Lung (tissue), 12 donors: ENCODE measurements around the gene PHLPP2. TPM values are rescaled to one million over a fixed set of nuclear protein-coding genes. Genes with fewer than 3 reads are reported as not detected.

Experiments used
- ATAC-seq: fragments of 200-7000 bp; cut with Tn5 transposase; one replicate; pipeline ENCODE4 v1.9.1; 2020; ENCODE audit warnings: moderate number of reproducible peaks; ENCODE audit not compliant: insufficient read depth, low FRiP score
- DNase-seq, 3 donors: peaks; one replicate each; pipeline ENCODE4 v3.0.0-alpha.2; 2013 to 2017
- H3K27ac ChIP-seq, 2 donors: one replicate each; pipeline ENCODE4 v1.5.1; 2013; ENCODE audit warnings: mild to moderate bottlenecking in 2 of 2, moderate library complexity in 2 of 2, control low read depth in 1 of 2, inconsistent platforms in 1 of 2, low read depth in 1 of 2, low read length in 1 of 2
- H3K27me3 ChIP-seq, 3 donors: one replicate each; pipeline ENCODE4 v1.5.1; 2013; ENCODE audit warnings: low read length in 2 of 3; ENCODE audit not compliant: control insufficient read depth in 3 of 3, insufficient read depth in 3 of 3
- H3K36me3 ChIP-seq, 4 donors: one replicate each; pipeline ENCODE4 v1.5.1; 2013; ENCODE audit warnings: low read length in 4 of 4, mild to moderate bottlenecking in 1 of 4, moderate library complexity in 1 of 4; ENCODE audit not compliant: control insufficient read depth in 4 of 4, insufficient read depth in 4 of 4
- H3K4me1 ChIP-seq, 5 donors: one replicate each; pipeline ENCODE4 v1.5.1; 2013; ENCODE audit warnings: low read length in 5 of 5, mild to moderate bottlenecking in 2 of 5, moderate library complexity in 1 of 5; ENCODE audit not compliant: control insufficient read depth in 5 of 5, insufficient read depth in 5 of 5
- H3K4me3 ChIP-seq: one replicate; pipeline ENCODE4 v1.5.1; 2013; ENCODE audit warnings: mild to moderate bottlenecking, control low read depth, moderate library complexity
- H3K9ac ChIP-seq, 2 donors: one replicate each; pipeline ENCODE4 v1.5.1; 2013; ENCODE audit warnings: low read length in 2 of 2, control low read depth in 1 of 2; ENCODE audit not compliant: insufficient read depth in 1 of 2
- H3K9me3 ChIP-seq, 4 donors: one replicate each; pipeline ENCODE4 v1.5.1; 2013; ENCODE audit warnings: low read length in 3 of 4, mild to moderate bottlenecking in 1 of 4, moderate library complexity in 1 of 4; ENCODE audit not compliant: control insufficient read depth in 4 of 4, insufficient read depth in 3 of 4
- WGBS, 2 donors: extraction: QIAGEN DNeasy Blood & Tissue Kit; methylation state at CpG; one replicate each; pipeline ENCODE4 v1.1.7; 2013; 5-methylcytosine and 5-hydroxymethylcytosine counted together
- polyA plus RNA-seq, 2 donors: library from polyadenylated mRNA; stranded (reverse); fragments of 200-250 nt; gene quantifications; one replicate each; pipeline ENCODE4 v1.2.1, GENCODE V29; 2013
- total RNA-seq, 2 donors: library from RNA; depleted of rRNA in 1 of 2; stranded (reverse); fragments of >200 nt in 1 of 2; gene quantifications; one replicate each; pipeline ENCODE4 v1.2.1, GENCODE V29; 2014 to 2021
- TF ChIP-seq, protein P1 (sequence below): IDR thresholded peaks from 2 replicates; pipeline ENCODE4 v1.5.1; 2012; ENCODE audit warnings: mild to moderate bottlenecking; ENCODE audit errors: control extremely low read depth, extremely low read depth
- donor health status: control.
- donor health status: control.
- donor health status: Bipolar disorder and iron deficiency.
- donor health status: healthy.
- donor health status: DM: yes; HTN: yes; CAD: no.

PHLPP2 gene
- total and polyA plus RNA-seq, 4 donors: 1.3 to 6.5 (median 3.6) TPM

GRCh38 chr16:71672803-71673581 is 51.5 kb downstream of the PHLPP2 start:
- no peak for DNase-seq
- Histone ChIP-seq H3K36me3 (peaks cover 11 to 28% (median 24%) of the 10 kb centered on the region in 4 donors), H3K27ac (no peak overlapping the region), H3K27me3 (no peaks in the 10 kb centered on the region), H3K9ac (no peak overlapping the region), H3K4me1 (no peaks in the 10 kb centered on the region), H3K4me3 (no peak overlapping the region), H3K9me3 (no peaks in the 10 kb centered on the region)
- TF ChIP-seq, protein P1, sequence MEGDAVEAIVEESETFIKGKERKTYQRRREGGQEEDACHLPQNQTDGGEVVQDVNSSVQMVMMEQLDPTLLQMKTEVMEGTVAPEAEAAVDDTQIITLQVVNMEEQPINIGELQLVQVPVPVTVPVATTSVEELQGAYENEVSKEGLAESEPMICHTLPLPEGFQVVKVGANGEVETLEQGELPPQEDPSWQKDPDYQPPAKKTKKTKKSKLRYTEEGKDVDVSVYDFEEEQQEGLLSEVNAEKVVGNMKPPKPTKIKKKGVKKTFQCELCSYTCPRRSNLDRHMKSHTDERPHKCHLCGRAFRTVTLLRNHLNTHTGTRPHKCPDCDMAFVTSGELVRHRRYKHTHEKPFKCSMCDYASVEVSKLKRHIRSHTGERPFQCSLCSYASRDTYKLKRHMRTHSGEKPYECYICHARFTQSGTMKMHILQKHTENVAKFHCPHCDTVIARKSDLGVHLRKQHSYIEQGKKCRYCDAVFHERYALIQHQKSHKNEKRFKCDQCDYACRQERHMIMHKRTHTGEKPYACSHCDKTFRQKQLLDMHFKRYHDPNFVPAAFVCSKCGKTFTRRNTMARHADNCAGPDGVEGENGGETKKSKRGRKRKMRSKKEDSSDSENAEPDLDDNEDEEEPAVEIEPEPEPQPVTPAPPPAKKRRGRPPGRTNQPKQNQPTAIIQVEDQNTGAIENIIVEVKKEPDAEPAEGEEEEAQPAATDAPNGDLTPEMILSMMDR: no peak
- ATAC-seq: no peak
- WGBS, 2 donors: 94 to 99% methylated on average over 5 of the region's 5 CpGs

- Histone ChIP-seq H3K9ac (no peak overlapping the region), H3K4me3 (no peak overlapping the region), H3K4me1 (no peaks in the 10 kb centered on the region), H3K36me3 (peaks cover 11 to 28% (median 24%) of the 10 kb centered on the region in 4 donors), H3K9me3 (no peaks in the 10 kb centered on the region), H3K27me3 (no peaks in the 10 kb centered on the region), H3K27ac (no peak overlapping the region)
- no peak for DNase-seq
- ATAC-seq: no peak
- TF ChIP-seq, protein P1: no peak
- 91 to 92% methylated on average over 3 of the region's 3 CpGs for WGBS, 2 donors
These were observed 52.4 kb downstream of the PHLPP2 start for GRCh38 chr16:71672125-71672524.

GRCh38 chr16:71671165-71671564 is 53.3 kb downstream of the PHLPP2 start:
- Histone ChIP-seq H3K36me3 (peaks cover 10 to 34% (median 25%) of the 10 kb centered on the region in 4 donors), H3K9me3 (no peaks in the 10 kb centered on the region), H3K4me3 (no peak overlapping the region), H3K9ac (no peak overlapping the region), H3K4me1 (no peaks in the 10 kb centered on the region), H3K27me3 (no peaks in the 10 kb centered on the region), H3K27ac (no peak overlapping the region)
- 95 to 96% methylated on average over 3 of the region's 3 CpGs for WGBS, 2 donors
- ATAC-seq: no peak
- DNase-seq: no peak
- TF ChIP-seq, protein P1: no peak

DNA sequence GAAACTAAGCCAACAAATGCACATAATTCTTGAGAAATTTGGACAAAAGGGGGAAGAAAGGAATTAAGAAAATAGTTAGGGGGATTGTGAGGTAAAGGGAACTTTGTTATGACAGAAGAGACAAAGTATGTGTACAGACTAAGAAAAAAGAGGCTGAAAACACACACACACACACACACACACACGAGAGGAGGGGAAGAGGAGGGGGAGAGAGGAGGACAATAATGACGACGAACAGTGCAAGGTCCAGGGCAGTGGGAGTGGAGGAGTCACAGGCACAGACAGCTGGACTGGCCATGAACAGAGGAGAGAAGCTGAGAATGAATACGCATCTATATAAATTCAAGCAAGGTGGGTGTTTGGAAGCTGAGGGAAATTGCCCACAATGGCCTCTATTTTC is 54.0 kb downstream of the PHLPP2 start:
- no peaks in the 10 kb centered on the region for H3K4me1 ChIP-seq
- no peak overlapping the region for H3K9ac ChIP-seq
- no peaks in the 10 kb centered on the region for H3K9me3 ChIP-seq
- no peak for ATAC-seq
- no peaks in the 10 kb centered on the region for H3K27me3 ChIP-seq
- no peak overlapping the region for H3K27ac ChIP-seq
- WGBS, 2 donors: 66 to 94% methylated on average over 3 to 4 of the region's 4 CpGs
- DNase-seq: no peak
- TF ChIP-seq, protein P1: no peak
- H3K4me3 ChIP-seq: no peak overlapping the region
- H3K36me3 ChIP-seq: peaks cover 7 to 29% (median 23%) of the 10 kb centered on the region in 4 donors
